HG03457 (cell line): ENCODE data around the gene SCUBE3.

ENCODE experiments used
- ATAC-seq: cut with Tn5 transposase; IDR thresholded peaks from one replicate; pipeline ENCODE4 v1.9.1; 2021; ENCODE audit warnings: moderate number of reproducible peaks; ENCODE audit not compliant: unreplicated experiment

The SCUBE3 gene

GRCh38 chr6:35297601-35298481 lies 84.1 kb downstream of the SCUBE3 start, which contains the start of gene DEF6:
Gene DEF6, plus strand, starts transcription at chr6:35297818. Its CDS starts 39 bp downstream, at chr6:35297857.
- peak; percentile 70 for ATAC-seq

- no peak for ATAC-seq
Observed at GRCh38 chr6:35298625-35299140, 84.9 kb downstream of the SCUBE3 start.

DNA sequence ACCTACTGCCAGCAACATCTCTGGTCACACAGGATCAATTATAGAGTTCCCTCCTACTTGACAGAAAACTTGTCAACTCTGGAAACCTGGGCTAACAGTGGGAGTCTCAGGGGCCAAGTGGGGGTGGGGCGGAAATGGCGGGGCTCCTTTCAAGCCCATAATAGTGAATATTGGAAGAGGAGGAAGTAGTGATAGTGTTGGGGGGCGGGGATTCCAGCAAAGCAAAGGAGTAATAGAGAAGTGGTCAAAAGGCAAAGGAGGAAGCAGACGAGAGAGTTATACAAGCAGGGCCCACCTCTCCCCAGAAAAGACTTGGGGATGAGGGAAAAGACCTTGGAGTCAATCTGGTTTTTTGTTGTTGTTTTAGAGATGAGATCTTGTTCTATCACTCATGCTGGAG lies 85.9 kb downstream of the SCUBE3 start:
- no peak for ATAC-seq

DNA sequence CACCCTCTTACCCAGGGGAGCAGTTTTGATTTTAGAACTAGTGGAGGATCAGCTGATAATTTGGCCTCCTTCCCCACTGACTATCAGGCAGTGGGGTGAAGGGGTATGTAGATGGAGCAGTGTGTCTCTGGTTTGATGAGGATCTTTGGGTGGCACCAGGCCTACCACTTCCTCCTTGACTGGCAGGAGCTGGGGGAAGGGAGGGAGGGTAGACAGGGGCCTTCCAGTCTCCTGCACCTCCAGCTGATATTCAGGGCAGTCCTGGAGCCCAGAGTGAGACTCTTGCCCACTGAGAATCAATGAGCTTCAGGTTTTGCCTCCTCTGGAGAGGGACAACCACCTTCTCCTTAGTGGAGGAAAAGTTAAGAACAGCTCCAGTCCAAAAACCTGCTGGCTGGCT lies 87.1 kb downstream of the SCUBE3 start:
- ATAC-seq = no peak
